NCI-H2081 treated with DMSO at 0.1 percent for 48 hours (cell line): Measurements from ENCODE around the gene TRAFD1.

Experiments used
- DNase-seq: peaks from one replicate; lab custom pipeline; 2025; lab: John Stamatoyannopoulos, UW

Gene TRAFD1

GRCh38 chr12:112198120-112198733, 72.9 kb downstream of the TRAFD1 start:
- DNase-seq, result peak; percentile 35

DNA sequence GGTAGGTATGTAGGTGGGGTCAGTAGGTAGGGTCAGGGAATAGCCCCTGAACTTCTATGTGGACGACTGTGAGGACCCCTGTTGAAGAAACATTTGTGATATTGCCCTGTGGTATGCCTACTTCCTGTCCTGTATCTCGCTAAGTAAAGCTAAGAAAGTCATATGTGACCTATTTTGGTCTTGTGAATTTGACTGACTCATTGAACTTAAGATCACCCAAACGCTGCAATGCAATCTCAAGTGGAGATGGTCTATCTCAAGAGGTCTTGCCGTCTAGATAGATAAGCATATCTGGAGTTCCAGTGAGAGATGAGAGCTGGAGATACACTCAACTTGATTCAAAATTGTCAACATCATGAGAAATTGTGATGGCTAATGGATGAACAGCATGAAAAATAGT, 73.8 kb downstream of the TRAFD1 start:
- DNase-seq, result no peak
